GM18858 (cell line): ENCODE data around the gene IMMP2L.

ENCODE experiments used
- ATAC-seq: cut with Tn5 transposase; IDR thresholded peaks from one replicate; pipeline ENCODE4 v1.9.1; 2021; ENCODE audit not compliant: unreplicated experiment

IMMP2L gene

GRCh38 chr7:111112439-111112838, 449.9 kb downstream of the IMMP2L start:
- no peak for ATAC-seq

GRCh38 chr7:111108496-111108895, 453.8 kb downstream of the IMMP2L start:
- ATAC-seq, result no peak

DNA sequence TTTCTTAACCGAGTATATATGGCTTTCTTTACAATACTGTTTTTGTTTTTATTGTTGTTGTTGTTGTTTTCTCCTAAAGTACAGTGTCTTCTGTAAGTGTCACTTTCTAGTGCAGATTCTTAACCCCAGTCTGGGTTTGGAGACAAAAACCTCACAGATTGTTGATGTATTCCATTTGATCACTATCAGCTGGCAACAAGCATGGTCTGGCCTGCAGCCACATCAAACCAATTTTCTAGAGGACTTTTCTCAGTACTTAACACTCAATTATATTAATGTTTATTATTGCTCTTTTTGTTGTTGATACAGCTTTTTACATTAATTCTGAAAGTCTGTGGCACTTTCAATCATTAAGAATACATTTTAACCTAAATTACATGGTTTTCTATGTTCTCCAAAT, 454.3 kb downstream of the IMMP2L start:
- ATAC-seq, result no peak

GRCh38 chr7:111107579-111107978, 454.7 kb downstream of the IMMP2L start:
- ATAC-seq, result no peak

DNA sequence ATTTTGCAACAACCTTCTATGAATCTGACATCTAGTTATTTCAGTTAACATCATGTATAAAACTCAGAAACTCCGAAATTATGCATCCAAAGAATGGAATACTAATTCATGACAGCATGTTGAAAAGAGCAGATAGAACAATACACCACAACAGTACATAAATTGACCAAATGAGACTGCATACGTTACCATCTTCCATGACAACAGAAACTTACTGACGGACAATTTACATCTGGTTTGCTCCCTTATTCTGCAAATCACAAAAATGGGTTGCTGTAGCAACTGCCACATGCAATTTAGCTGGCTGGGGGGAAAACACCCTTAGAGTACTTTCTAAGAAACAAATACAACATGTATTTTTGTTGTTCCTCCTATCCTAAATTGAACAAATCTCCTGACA, 457.0 kb downstream of the IMMP2L start:
- no peak for ATAC-seq

- no peak for ATAC-seq
Measured at GRCh38 chr7:111104710-111105109, 457.6 kb downstream of the IMMP2L start.

DNA sequence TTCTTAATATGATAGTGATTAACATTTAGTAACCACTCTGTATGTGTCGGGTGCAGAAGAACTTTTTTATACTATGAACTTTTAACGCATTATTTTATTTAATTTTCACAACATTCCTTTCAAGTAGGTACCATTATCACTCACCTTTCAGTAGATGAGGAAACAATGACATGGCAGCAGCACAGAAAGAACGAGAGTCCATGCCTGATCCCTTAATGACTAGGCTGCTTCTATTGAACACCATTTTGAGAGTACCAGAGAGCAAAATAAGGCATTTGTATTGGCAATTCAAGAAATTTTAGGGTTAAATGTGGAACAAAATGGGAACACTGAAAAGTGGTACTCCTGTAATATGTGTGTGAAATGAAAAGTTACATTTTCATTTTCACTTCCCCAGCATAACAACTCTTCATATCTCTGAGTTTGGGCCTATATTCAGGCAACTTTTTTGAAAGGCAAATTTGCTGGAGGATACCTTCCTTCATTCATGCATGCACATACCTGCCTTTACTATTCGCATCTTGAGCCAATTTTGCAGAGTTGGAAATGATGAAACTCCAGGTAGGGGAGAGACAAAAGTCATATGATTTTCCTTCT, 458.5 kb downstream of the IMMP2L start:
- peak; percentile 59 for ATAC-seq

- ATAC-seq, result no peak
Measured at GRCh38 chr7:111103136-111103535, 459.2 kb downstream of the IMMP2L start.

DNA sequence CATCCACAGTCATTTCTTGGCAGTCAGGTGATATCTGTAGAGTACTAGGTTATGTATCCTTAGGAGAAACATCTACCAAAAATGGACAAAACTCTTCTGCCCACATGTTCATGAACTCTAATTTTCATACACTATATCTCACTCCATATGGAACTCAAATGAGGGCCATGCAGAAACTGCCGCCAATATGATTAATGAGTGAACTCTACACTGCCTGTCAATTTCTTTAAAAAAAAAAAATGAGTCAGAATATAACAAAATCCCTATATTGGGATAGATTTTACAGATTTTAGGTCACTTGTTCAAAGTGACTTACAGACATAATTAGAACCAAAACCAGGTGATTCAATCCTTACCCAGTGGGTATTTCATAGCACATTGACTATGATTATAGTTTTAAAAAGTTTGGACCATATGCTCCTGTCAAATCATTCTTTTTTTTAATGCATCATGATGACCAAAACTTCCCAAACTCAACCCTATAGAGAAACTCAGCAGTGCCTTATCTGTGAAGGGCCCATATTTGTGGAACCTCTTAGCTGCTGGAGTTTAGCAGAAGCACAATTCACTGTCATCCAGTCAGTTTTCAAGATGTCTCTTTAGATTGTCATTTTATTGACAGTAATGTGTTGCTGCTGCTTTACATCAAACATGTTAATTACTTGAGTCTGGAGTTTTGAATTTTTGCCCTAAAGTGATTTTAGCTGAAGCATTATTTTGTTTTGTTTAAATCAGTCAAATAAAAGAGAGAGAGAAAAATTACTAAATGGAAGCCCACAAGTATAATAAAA, 460.2 kb downstream of the IMMP2L start:
- ATAC-seq, result no peak

DNA sequence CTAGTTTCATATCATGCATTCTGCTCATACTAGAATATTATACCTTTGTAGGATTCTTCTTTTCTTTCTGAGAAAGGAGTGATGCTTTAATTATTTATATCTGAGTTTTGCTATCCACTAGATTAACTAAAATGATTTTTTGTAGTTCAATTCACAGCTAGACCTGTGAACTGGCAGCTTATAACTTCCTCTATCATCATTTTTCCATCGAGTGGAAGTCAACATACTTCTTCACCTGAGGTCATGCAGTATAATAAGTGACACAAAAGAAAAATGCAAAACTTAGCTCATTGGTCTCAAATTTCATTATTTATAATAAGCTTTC, 463.4 kb downstream of the IMMP2L start:
- no peak for ATAC-seq

- ATAC-seq, result peak; percentile 74
Measured at GRCh38 chr7:111098011-111098925, 464.0 kb downstream of the IMMP2L start.

- no peak for ATAC-seq
Measured at GRCh38 chr7:111096997-111097396, 465.3 kb downstream of the IMMP2L start.

GRCh38 chr7:111094419-111094818, 467.9 kb downstream of the IMMP2L start:
- ATAC-seq, result no peak

DNA sequence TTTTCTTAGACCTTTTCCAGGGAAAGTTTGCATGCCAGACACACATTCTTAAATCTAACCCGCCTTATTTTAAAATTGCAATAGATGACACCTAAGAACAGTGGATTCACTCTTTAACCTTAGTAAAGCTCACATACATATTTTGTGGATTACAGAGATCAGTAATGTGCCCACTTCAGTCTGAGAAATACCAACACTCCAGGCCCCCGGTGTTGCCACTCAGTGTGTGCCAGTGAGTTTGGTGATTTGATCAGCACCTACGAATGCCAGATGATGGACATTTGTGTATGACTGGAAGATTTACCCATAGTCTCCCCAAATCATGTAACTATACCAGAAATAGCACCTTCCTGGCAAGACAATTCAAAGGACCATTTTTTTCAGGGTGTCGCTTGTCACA, 468.8 kb downstream of the IMMP2L start:
- ATAC-seq, result no peak

GRCh38 chr7:111092406-111093236, 469.7 kb downstream of the IMMP2L start:
- ATAC-seq, result peak; percentile 50

GRCh38 chr7:111091593-111092358, 470.5 kb downstream of the IMMP2L start:
- ATAC-seq, result peak; percentile 24

GRCh38 chr7:111090846-111091245, 471.4 kb downstream of the IMMP2L start, which contains the start of gene LRRN3:
Gene LRRN3 (plus strand): TSS chr7:111091127. CDS start chr7:111122773, 31,646 bp downstream.
- no peak for ATAC-seq

- peak; percentile 40 for ATAC-seq
Measured at GRCh38 chr7:111089822-111090426, 472.4 kb downstream of the IMMP2L start.

GRCh38 chr7:111088328-111088727, 474.0 kb downstream of the IMMP2L start:
- ATAC-seq, result no peak

DNA sequence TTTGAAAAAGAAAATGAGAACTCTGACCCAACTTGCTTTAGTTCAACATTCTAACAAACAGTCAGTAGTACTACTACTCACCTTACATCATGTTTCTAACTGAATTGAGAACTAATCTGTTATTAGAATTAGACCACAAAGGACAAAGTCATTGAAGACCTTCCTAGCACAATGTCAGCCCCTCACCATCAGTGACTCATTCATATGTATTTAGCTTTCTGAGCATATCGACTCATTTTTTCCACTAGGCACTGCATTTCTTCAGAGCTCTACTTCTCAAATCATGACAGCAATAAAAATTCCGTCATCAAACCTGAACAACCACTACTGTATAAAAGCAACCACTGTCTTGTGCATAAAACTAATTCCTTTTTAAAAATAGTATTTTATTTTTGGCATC, 475.8 kb downstream of the IMMP2L start:
- ATAC-seq, result no peak
